Tibial artery (tissue), 4 donors: ENCODE data around the gene PAH.

ENCODE experiments used
- DNase-seq, 2 donors: peaks; one replicate each; pipeline ENCODE4 v3.0.0-alpha.2; 2019
- H3K27ac ChIP-seq, 2 donors: fragments of 200-600 bp; sonication (generic) in 1 of 2; 1 replicate in 1 of 2; 2 replicates in 1 of 2; pipeline ENCODE4 v1.5.1; 2018 to 2019; ENCODE audit warnings: mild to moderate bottlenecking in 1 of 2
- H3K27me3 ChIP-seq, 2 donors: fragments of 200-600 bp; sonication (generic) in 1 of 2; one replicate each; pipeline versions ENCODE4 v1.5.1 to v1.6.0; 2016 to 2019
- H3K36me3 ChIP-seq, 3 donors: fragments of 200-600 bp; sonication (generic) in 2 of 3; one replicate each; pipeline ENCODE4 v1.5.1; 2016 to 2019; ENCODE audit warnings: mild to moderate bottlenecking in 2 of 3
- H3K4me1 ChIP-seq, 4 donors: fragments of 200-600 bp; sonication (generic) in 2 of 4; 1 replicate in 3 of 4; 2 replicates in 1 of 4; pipeline ENCODE4 v1.5.1; 2016 to 2019
- H3K4me3 ChIP-seq, 2 donors: fragments of 200-600 bp; sonication (generic) in 1 of 2; 1 replicate in 1 of 2; 2 replicates in 1 of 2; pipeline ENCODE4 v1.5.1; 2018 to 2019; ENCODE audit warnings: mild to moderate bottlenecking in 2 of 2
- H3K9me3 ChIP-seq, 3 donors: fragments of 200-600 bp; sonication (generic) in 1 of 3; one replicate each; pipeline ENCODE4 v1.5.1; 2016 to 2019
- intact Hi-C: fragments of 100-400 bp; cut with DNase I; formaldehyde crosslinking; loops from one replicate; pipeline ENCODE4 v1.15.0; 2023; ENCODE audit warnings: low total_unique reads
- TF ChIP-seq, protein P1 (sequence below), 2 experiments: fragments of 200-600 bp in 1 of 2; fragments of 450-650 bp in 1 of 2; IDR thresholded peaks; one replicate each; pipeline ENCODE4 v1.5.1; 2017 to 2019; ENCODE audit warnings: antibody characterized with exemption in 2 of 2, mild to moderate bottlenecking in 1 of 2, moderate library complexity in 1 of 2

PAH gene

DNA sequence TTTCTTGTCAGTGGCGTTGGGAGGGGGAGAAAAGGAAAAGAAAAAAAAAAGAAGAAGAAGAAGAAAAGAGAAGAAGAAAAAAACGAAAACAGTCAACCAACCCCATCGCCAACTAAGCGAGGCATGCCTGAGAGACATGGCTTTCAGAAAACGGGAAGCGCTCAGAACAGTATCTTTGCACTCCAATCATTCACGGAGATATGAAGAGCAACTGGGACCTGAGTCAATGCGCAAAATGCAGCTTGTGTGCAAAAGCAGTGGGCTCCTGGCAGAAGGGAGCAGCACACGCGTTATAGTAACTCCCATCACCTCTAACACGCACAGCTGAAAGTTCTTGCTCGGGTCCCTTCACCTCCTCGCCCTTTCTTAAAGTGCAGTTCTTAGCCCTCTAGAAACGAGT is 42.3 kb upstream of the PAH start:
- Histone ChIP-seq H3K4me3 (no peak overlapping the region), H3K27ac (no peak overlapping the region), H3K36me3 (no peaks in the 10 kb centered on the region), H3K27me3 (peaks cover 0 to 96% of the 10 kb centered on the region in 2 donors), H3K9me3 (peaks cover 0 to 14% (median 0%) of the 10 kb centered on the region in 3 donors), H3K4me1 (peaks cover 0 to 34% (median 23%) of the 10 kb centered on the region in 4 donors)
- TF ChIP-seq, protein P1, sequence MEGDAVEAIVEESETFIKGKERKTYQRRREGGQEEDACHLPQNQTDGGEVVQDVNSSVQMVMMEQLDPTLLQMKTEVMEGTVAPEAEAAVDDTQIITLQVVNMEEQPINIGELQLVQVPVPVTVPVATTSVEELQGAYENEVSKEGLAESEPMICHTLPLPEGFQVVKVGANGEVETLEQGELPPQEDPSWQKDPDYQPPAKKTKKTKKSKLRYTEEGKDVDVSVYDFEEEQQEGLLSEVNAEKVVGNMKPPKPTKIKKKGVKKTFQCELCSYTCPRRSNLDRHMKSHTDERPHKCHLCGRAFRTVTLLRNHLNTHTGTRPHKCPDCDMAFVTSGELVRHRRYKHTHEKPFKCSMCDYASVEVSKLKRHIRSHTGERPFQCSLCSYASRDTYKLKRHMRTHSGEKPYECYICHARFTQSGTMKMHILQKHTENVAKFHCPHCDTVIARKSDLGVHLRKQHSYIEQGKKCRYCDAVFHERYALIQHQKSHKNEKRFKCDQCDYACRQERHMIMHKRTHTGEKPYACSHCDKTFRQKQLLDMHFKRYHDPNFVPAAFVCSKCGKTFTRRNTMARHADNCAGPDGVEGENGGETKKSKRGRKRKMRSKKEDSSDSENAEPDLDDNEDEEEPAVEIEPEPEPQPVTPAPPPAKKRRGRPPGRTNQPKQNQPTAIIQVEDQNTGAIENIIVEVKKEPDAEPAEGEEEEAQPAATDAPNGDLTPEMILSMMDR (IDR thresholded peaks at IDR 0.05), result no peak
- intact Hi-C loops, result loop anchor here (10.0 kb wide), 1 partner anchor 585 kb away; no protein-coding TSS in a partner anchor
- DNase-seq, result no peak

DNA sequence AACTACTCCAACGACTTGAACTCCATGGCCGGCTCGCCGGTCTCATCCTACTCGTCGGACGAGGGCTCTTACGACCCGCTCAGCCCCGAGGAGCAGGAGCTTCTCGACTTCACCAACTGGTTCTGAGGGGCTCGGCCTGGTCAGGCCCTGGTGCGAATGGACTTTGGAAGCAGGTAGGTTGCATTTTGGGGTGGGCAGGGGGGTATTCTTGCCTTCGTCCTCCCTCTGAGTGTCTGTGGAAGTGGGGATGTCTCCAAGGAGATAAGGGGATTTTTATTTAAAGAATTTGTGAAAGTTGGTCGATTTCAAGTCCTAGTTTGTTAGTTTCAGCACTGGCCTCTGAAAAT is 41.8 kb upstream of the PAH start:
- intact Hi-C loops, result loop anchor here (10.0 kb wide), 1 partner anchor 586 kb away; no protein-coding TSS in a partner anchor
- H3K27me3 ChIP-seq, result peaks cover 0 to 96% of the 10 kb centered on the region in 2 donors
- H3K36me3 ChIP-seq, result no peaks in the 10 kb centered on the region
- H3K4me1 ChIP-seq, result peaks cover 0 to 34% (median 23%) of the 10 kb centered on the region in 4 donors
- no peak overlapping the region for H3K27ac ChIP-seq
- DNase-seq, result no peak
- TF ChIP-seq, protein P1 (IDR thresholded peaks at IDR 0.05), result no peak
- peak overlapping the region; percentile 39 to 48 for H3K4me3 ChIP-seq
- H3K9me3 ChIP-seq, result peaks cover 0 to 9% (median 0%) of the 10 kb centered on the region in 3 donors

DNA sequence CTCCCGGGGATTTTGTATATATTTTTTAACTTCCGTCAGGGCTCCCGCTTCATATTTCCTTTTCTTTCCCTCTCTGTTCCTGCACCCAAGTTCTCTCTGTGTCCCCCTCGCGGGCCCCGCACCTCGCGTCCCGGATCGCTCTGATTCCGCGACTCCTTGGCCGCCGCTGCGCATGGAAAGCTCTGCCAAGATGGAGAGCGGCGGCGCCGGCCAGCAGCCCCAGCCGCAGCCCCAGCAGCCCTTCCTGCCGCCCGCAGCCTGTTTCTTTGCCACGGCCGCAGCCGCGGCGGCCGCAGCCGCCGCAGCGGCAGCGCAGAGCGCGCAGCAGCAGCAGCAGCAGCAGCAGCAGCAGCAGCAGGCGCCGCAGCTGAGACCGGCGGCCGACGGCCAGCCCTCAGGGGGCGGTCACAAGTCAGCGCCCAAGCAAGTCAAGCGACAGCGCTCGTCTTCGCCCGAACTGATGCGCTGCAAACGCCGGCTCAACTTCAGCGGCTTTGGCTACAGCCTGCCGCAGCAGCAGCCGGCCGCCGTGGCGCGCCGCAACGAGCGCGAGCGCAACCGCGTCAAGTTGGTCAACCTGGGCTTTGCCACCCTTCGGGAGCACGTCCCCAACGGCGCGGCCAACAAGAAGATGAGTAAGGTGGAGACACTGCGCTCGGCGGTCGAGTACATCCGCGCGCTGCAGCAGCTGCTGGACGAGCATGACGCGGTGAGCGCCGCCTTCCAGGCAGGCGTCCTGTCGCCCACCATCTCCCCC is 41.2 kb upstream of the PAH start:
- Histone ChIP-seq H3K9me3 (peaks cover 0 to 3% (median 0%) of the 10 kb centered on the region in 3 donors), H3K4me1 (peaks cover 0 to 34% (median 23%) of the 10 kb centered on the region in 4 donors), H3K27ac (no peak overlapping the region), H3K4me3 (peak overlapping the region; percentile 39 to 48), H3K36me3 (no peaks in the 10 kb centered on the region), H3K27me3 (peaks cover 0 to 91% of the 10 kb centered on the region in 2 donors)
- intact Hi-C loops, result loop anchor here (10.0 kb wide), 1 partner anchor 587 kb away; no protein-coding TSS in a partner anchor
- DNase-seq, result no peak
- TF ChIP-seq, protein P1 (IDR thresholded peaks at IDR 0.05), result no peak

DNA sequence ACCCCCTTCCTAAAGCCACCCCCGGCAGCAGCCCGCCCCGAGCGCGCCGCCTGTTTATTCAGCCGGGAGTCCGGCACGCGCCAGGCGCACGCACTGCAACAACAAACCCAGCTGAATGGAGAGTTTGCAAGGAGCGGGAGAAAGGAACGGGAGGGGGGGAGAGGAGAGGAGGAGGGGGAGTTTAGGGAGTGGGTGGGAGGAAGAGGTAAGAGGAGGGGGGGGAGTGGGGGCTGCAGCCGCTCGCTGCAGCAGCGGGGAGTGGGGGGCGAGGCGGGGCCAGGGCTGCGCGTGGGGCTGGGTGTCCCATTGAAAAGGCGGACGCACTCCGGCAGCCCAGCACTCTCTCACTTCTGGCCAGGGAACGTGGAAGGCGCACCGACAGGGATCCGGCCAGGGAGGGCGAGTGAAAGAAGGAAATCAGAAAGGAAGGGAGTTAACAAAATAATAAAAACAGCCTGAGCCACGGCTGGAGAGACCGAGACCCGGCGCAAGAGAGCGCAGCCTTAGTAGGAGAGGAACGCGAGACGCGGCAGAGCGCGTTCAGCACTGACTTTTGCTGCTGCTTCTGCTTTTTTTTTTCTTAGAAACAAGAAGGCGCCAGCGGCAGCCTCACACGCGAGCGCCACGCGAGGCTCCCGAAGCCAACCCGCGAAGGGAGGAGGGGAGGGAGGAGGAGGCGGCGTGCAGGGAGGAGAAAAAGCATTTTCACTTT is 40.5 kb upstream of the PAH start, which contains the start of gene ASCL1:
Gene ASCL1, plus strand, starts transcription at position 336 of the 712 bp plus-strand sequence. CDS start 571 bp downstream, outside the sequence.
- Histone ChIP-seq H3K4me3 (peak within 1 kb of the TSS; percentile 39 to 48), H3K4me1 (peaks cover 0 to 34% (median 23%) of the 10 kb centered on the region in 4 donors), H3K27me3 (peaks cover 0 to 83% of the 10 kb centered on the region in 2 donors), H3K36me3 (no peaks in the 10 kb centered on the region), H3K27ac (no peak within 1 kb of the TSS), H3K9me3 (no peaks in the 10 kb centered on the region)
- TF ChIP-seq, protein P1 (IDR thresholded peaks at IDR 0.05), result no peak
- intact Hi-C loops, result loop anchor here (10.0 kb wide), 1 partner anchor 587 kb away; no protein-coding TSS in a partner anchor
- DNase-seq, result no peak

DNA sequence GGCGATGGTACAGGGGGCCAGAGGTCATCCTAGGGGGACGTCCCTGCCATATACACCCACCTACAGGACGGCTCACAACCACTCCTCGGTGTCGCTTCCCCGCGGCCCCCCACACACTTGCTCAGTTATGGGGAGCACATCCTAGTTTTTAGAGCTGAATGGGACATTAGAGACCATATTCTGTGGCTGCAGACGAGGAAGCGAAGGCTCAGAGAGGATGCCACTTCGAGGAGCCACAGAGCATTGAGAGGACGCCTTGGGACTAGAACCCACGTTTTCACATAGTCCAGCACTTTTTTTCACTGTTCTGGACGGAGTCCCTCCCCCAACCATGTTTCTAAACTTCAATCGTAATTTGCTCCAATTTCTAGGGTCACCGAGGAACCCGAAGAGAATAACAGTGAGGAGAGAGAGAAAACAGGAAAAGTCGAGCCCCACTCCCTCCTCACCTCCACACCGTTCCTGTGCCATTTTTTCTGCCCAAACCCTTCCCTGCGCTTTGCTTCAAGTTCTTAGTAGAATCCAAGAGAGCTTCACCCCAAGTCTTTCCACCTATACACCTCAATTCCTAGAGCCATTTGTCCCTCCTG is 39.8 kb upstream of the PAH start:
- Histone ChIP-seq H3K36me3 (no peaks in the 10 kb centered on the region), H3K27ac (no peak overlapping the region), H3K4me1 (peaks cover 0 to 31% (median 21%) of the 10 kb centered on the region in 4 donors), H3K4me3 (no peak overlapping the region), H3K27me3 (peaks cover 0 to 81% of the 10 kb centered on the region in 2 donors), H3K9me3 (no peaks in the 10 kb centered on the region)
- TF ChIP-seq, protein P1 (IDR thresholded peaks at IDR 0.05), result no peak
- DNase-seq, result no peak
- intact Hi-C loops, result loop anchor here (10.0 kb wide), 1 partner anchor 588 kb away; no protein-coding TSS in a partner anchor
